ENCODE data around the gene SPOCK2.

- TF ChIP-seq EZH2 (IDR thresholded peaks at IDR 0.05) = no peak
- no peak for TF ChIP-seq POLR2AphosphoS5 (IDR thresholded peaks at IDR 0.05; ENCODE audit: borderline replicate concordance, low read depth, low read length)
These were observed 76.9 kb downstream of the SPOCK2 start for GRCh38 chr10:72011468-72011867.

All from SK-N-MC (cell line).